H9 (cell line): Measurements from ENCODE around the gene OR2H1. TPM values are rescaled to one million over a fixed set of nuclear protein-coding genes. Genes with fewer than 3 reads are reported as not detected.

Source experiments
- DNase-seq: peaks from one replicate; pipeline ENCODE4 v3.0.0-alpha.2; 2017
- H2AFZ ChIP-seq: one replicate; pipeline ENCODE4 v1.6.1; 2013; ENCODE audit warnings: mild to moderate bottlenecking, low read length, control low read depth, moderate library complexity
- H2AK5ac ChIP-seq: 2 replicates; pipeline ENCODE4 v1.6.1; 2013; ENCODE audit warnings: low read length, control low read depth, mixed read lengths; ENCODE audit not compliant: insufficient read length
- H2BK120ac ChIP-seq: one replicate; pipeline ENCODE4 v1.6.1; 2013; ENCODE audit warnings: low read depth, mild to moderate bottlenecking, low read length, control low read depth, inconsistent platforms; ENCODE audit not compliant: poor library complexity, severe bottlenecking
- H2BK12ac ChIP-seq: 2 replicates; pipeline ENCODE4 v1.6.1; 2013; ENCODE audit warnings: low read length, control low read depth, mixed read lengths, low read depth; ENCODE audit not compliant: insufficient read length
- H2BK15ac ChIP-seq: 2 replicates; pipeline ENCODE4 v1.6.1; 2013; ENCODE audit warnings: low read depth, low read length, control low read depth
- H2BK20ac ChIP-seq: one replicate; pipeline ENCODE4 v1.6.1; 2013; ENCODE audit warnings: low read depth, mild to moderate bottlenecking, low read length, control low read depth, inconsistent platforms; ENCODE audit not compliant: poor library complexity, severe bottlenecking
- H2BK5ac ChIP-seq: 2 replicates; pipeline ENCODE4 v1.6.1; 2013; ENCODE audit warnings: low read length, control low read depth, mixed read lengths; ENCODE audit not compliant: insufficient read length
- H3K14ac ChIP-seq: 2 replicates; pipeline ENCODE4 v1.6.1; 2013; ENCODE audit warnings: low read length, control low read depth; ENCODE audit not compliant: insufficient read depth
- H3K18ac ChIP-seq: 2 replicates; pipeline ENCODE4 v1.6.1; 2013; ENCODE audit warnings: low read depth, mild to moderate bottlenecking, mixed read lengths, low read length, control low read depth; ENCODE audit not compliant: insufficient read length
- H3K23ac ChIP-seq: 2 replicates; pipeline ENCODE4 v1.6.1; 2013; ENCODE audit warnings: low read length, control low read depth, mixed read lengths, low read depth; ENCODE audit not compliant: insufficient read length
- H3K23me2 ChIP-seq: 2 replicates; pipeline ENCODE4 v1.6.1; 2013; ENCODE audit warnings: low read depth, mild to moderate bottlenecking, mixed read lengths, low read length, control low read depth; ENCODE audit not compliant: insufficient read length, poor library complexity, severe bottlenecking
- H3K27ac ChIP-seq: 2 replicates; pipeline ENCODE4 v1.5.1; 2013; ENCODE audit warnings: low read length, control low read depth, mixed read lengths, low read depth; ENCODE audit not compliant: insufficient read length
- H3K27me3 ChIP-seq: 2 replicates; pipeline ENCODE4 v1.6.1; 2013; ENCODE audit warnings: low read length, control low read depth, inconsistent platforms; ENCODE audit not compliant: insufficient read depth
- H3K4ac ChIP-seq: 2 replicates; pipeline ENCODE4 v1.6.1; 2013; ENCODE audit warnings: low read depth, mild to moderate bottlenecking, control low read depth, inconsistent platforms, low read length, moderate library complexity
- H3K4me1 ChIP-seq: 2 replicates; pipeline ENCODE4 v1.6.1; 2013; ENCODE audit warnings: low read length, control low read depth, inconsistent platforms; ENCODE audit not compliant: insufficient read depth
- H3K4me2 ChIP-seq: 2 replicates; pipeline ENCODE4 v1.6.1; 2013; ENCODE audit warnings: low read length, control low read depth, mixed read lengths; ENCODE audit not compliant: insufficient read length, insufficient read depth
- H3K56ac ChIP-seq: 2 replicates; pipeline ENCODE4 v1.6.1; 2013; ENCODE audit warnings: low read depth, mild to moderate bottlenecking, mixed read lengths, low read length, control low read depth; ENCODE audit not compliant: insufficient read length
- H3K79me1 ChIP-seq: 2 replicates; pipeline ENCODE4 v1.6.1; 2013; ENCODE audit warnings: low read depth, mild to moderate bottlenecking, moderate library complexity, low read length, control low read depth, inconsistent platforms; ENCODE audit not compliant: insufficient read depth, poor library complexity, severe bottlenecking
- H3K79me2 ChIP-seq: 2 replicates; pipeline ENCODE4 v1.6.1; 2013; ENCODE audit warnings: low read length, control low read depth, inconsistent platforms; ENCODE audit not compliant: insufficient read depth
- H3K9ac ChIP-seq: 2 replicates; pipeline ENCODE4 v1.6.1; 2013; ENCODE audit warnings: low read length, control low read depth, mixed read lengths; ENCODE audit not compliant: insufficient read length; ENCODE audit errors: extremely low read depth
- H3K9me3 ChIP-seq: one replicate; pipeline ENCODE4 v1.6.1; 2013; ENCODE audit warnings: low read depth, low read length, inconsistent platforms; ENCODE audit not compliant: control insufficient read depth
- H3T11ph ChIP-seq: one replicate; pipeline ENCODE4 v1.6.1; 2013; ENCODE audit warnings: mild to moderate bottlenecking, low read length, control low read depth, inconsistent platforms
- H4K20me1 ChIP-seq: one replicate; pipeline ENCODE4 v1.6.1; 2013; ENCODE audit not compliant: control insufficient read depth, insufficient read length, insufficient read depth
- H4K5ac ChIP-seq: 2 replicates; pipeline ENCODE4 v1.6.1; 2013; ENCODE audit warnings: low read depth, mild to moderate bottlenecking, mixed read lengths, low read length, control low read depth; ENCODE audit not compliant: insufficient read length
- H4K8ac ChIP-seq: replicated peaks from 2 replicates; pipeline ENCODE4 v1.6.1; 2013; ENCODE audit warnings: low read length, control low read depth, mixed read lengths, low read depth; ENCODE audit not compliant: insufficient read length
- H4K91ac ChIP-seq: 2 replicates; pipeline ENCODE4 v1.6.1; 2013; ENCODE audit warnings: low read depth, mild to moderate bottlenecking, moderate library complexity, mixed read lengths, low read length, control low read depth; ENCODE audit not compliant: insufficient read length
- H3K27ac Mint-ChIP-seq, 3 experiments: 2 replicates in 2 of 3; 3 replicates in 1 of 3; pipeline ENCODE4 v1.8.0; 2020 to 2021; ENCODE audit warnings: mixed read lengths in 3 of 3, mild to moderate bottlenecking in 1 of 3, moderate library complexity in 1 of 3
- H3K27me3 Mint-ChIP-seq: 2 replicates; pipeline ENCODE4 v1.8.0; 2021; ENCODE audit warnings: low read depth, mild to moderate bottlenecking, moderate library complexity, mixed read lengths
- H3K36me3 Mint-ChIP-seq, 3 experiments: 2 replicates in 2 of 3; 3 replicates in 1 of 3; pipeline ENCODE4 v1.8.0; 2020 to 2021; ENCODE audit warnings: low read depth in 3 of 3, mixed read lengths in 3 of 3; ENCODE audit not compliant: insufficient read depth in 1 of 3
- H3K4me1 Mint-ChIP-seq, 2 experiments: 2 replicates each; pipeline ENCODE4 v1.8.0; 2020; ENCODE audit warnings: mixed read lengths in 2 of 2
- H3K4me3 Mint-ChIP-seq, 2 experiments: 2 replicates in 1 of 2; 3 replicates in 1 of 2; pipeline ENCODE4 v1.8.0; 2020 to 2021; ENCODE audit warnings: mild to moderate bottlenecking in 2 of 2, mixed read lengths in 2 of 2, moderate library complexity in 1 of 2
- H3K9me3 Mint-ChIP-seq, 2 experiments: 2 replicates in 1 of 2; 3 replicates in 1 of 2; pipeline ENCODE4 v1.8.0; 2020; ENCODE audit warnings: mild to moderate bottlenecking in 2 of 2, mixed read lengths in 2 of 2, moderate library complexity in 1 of 2
- CTCF ChIP-seq: fragments of 200-600 bp; sonication (generic); conservative IDR thresholded peaks from 3 replicates; pipeline ENCODE4 v1.8.0; 2021; ENCODE audit warnings: antibody characterized with exemption, mild to moderate bottlenecking
- WGBS: extraction: QIAGEN DNeasy Blood & Tissue Kit; methylation state at CpG from one replicate; pipeline ENCODE4 v1.1.7; 2013; ENCODE audit warnings: missing lambda C conversion rate, low lambda C conversion rate, mixed read lengths; ENCODE audit not compliant: insufficient read length; ENCODE audit errors: extremely low coverage; 5-methylcytosine and 5-hydroxymethylcytosine counted together
- total RNA-seq: library from RNA; stranded (reverse); gene quantifications from 2 replicates; pipeline ENCODE4 v1.2.1, GENCODE V29; 2021

Gene OR2H1
- total RNA-seq, 1 experiment from 2014 or later: not detected

DNA sequence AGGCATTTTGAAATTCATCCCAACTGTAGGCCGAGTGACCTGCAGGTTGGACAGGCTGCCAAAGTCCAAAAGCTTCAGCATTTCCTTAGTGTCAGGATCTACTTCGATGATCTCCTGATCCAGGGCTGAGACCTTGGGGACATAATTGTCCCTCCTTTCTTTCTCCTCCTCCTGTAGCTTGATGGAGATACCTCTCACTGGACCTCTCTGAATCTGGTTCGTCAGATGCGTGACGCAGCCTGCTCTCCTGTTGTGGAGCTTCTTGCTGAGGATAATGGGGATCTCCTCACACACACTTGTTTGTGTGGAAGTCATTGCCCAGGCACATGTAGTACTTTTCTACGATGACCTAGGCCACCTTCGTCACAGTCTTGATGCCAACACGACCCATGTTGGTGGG, 32.3 kb downstream of the OR2H1 start:
- Histone ChIP-seq H2BK20ac (no peak overlapping the region), H3K27me3 (no peaks in the 10 kb centered on the region), H3K79me2 (no peaks in the 10 kb centered on the region), H3K23me2 (no peaks in the 10 kb centered on the region), H3K4me1 (no peaks in the 10 kb centered on the region), H2BK120ac (no peak overlapping the region), H3K4me2 (no peak overlapping the region), H3K4ac (no peak overlapping the region), H3K56ac (no peak overlapping the region), H2BK5ac (no peak overlapping the region), H2BK12ac (no peak overlapping the region), H4K91ac (no peak overlapping the region), H3T11ph (no peak overlapping the region), H3K9ac (no peak overlapping the region), H2AK5ac (no peak overlapping the region), H3K18ac (no peak overlapping the region), H3K9me3 (no peaks in the 10 kb centered on the region), H4K8ac (no peak overlapping the region), H3K27ac (no peak overlapping the region), H3K14ac (no peak overlapping the region), H2BK15ac (no peak overlapping the region), H3K23ac (no peak overlapping the region), H3K79me1 (no peaks in the 10 kb centered on the region), H2AFZ (no peak overlapping the region), H4K20me1 (no peaks in the 10 kb centered on the region), H4K5ac (no peak overlapping the region)
- no peak for TF ChIP-seq CTCF
- DNase-seq: no peak
- H3K9me3 Mint-ChIP-seq: no peaks in the 10 kb centered on the region; a peak in 1 of 5 replicates
- no peak overlapping the region for H3K4me3 Mint-ChIP-seq
- H3K4me1 Mint-ChIP-seq: peaks cover 0 to 8% of the 10 kb centered on the region in 2 experiments; a peak in 3 of 4 replicates
- H3K27ac Mint-ChIP-seq: no peak overlapping the region; a peak in 1 of 7 replicates
- H3K27me3 Mint-ChIP-seq: no peaks in the 10 kb centered on the region; the same call in 1 of the 2 replicates
- WGBS: no CpG with 5 or more reads among the region's 8 CpGs
- no peaks in the 10 kb centered on the region for H3K36me3 Mint-ChIP-seq
